ENCODE results near the gene PCDHB6.
"Not testable (repeated sequence)": the region's sequence is repeated elsewhere in the genome, so short reads cannot be mapped to it uniquely, and the experiment has no call there.

Gene PCDHB6

DNA sequence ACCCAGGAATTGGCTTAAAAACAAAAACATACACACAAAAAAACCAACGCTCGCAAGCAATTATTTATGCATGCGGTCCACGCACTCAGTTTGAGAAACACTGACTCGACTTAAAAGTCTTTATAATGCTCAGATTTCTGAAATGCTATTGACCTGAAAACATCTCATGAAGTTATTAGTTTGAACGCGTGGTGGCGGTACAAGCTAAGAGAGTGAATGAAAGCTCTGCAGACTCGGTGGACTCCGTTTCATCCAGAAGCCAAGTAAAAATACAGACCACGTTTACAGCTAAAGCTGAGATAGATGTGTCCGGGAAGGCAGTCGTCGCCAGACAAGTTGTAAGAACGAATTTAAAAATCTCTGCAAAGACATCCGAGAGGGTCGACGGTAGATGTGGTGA lies at the start of gene PCDHB6:
PCDHB6 (plus strand) TSS at position 246 of the 400 bp plus-strand sequence. CDS start 201 bp downstream, outside the sequence.
- DNase-seq: peak; percentile 9

DNA sequence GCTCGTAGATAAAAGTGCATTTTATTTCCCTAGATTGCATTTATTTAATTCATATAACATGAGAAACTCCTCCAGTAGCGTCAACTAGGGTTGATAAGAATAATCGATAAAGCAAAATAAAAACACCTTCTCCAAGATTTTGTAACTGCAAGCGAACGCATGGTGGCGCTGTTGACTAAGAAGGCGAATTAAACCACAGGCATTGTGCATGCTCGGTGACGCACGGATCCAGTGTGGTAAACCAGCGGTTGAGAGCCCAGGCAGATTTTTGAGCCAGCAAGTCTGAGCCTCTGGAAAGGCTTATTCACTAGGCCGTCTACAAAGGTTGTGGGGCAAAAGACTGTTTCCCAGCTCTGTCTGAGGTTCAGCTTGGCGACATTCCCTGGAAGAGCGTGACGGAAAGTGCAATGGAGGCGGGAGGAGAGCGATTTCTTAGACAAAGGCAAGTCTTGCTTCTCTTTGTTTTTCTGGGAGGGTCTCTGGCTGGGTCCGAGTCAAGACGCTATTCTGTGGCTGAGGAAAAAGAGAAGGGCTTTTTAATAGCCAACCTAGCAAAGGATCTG lies 49.5 kb upstream of the PCDHB6 start, which contains the start of gene PCDHB3:
PCDHB3 (plus strand) TSS at position 231 of the 563 bp plus-strand sequence; CDS start at position 408, 177 bp downstream.
- DNase-seq: peak; percentile 51

- no peak for DNase-seq
Measured at GRCh38 chr5:141101059-141101458, 48.8 kb upstream of the PCDHB6 start.

GRCh38 chr5:141102070-141102469 lies 47.8 kb upstream of the PCDHB6 start:
- not testable (repeated sequence) for DNase-seq

- DNase-seq: not testable (repeated sequence)
Measured at GRCh38 chr5:141102471-141102870, 47.4 kb upstream of the PCDHB6 start.

GRCh38 chr5:141105350-141105749 lies 44.5 kb upstream of the PCDHB6 start:
- no peak for DNase-seq

DNA sequence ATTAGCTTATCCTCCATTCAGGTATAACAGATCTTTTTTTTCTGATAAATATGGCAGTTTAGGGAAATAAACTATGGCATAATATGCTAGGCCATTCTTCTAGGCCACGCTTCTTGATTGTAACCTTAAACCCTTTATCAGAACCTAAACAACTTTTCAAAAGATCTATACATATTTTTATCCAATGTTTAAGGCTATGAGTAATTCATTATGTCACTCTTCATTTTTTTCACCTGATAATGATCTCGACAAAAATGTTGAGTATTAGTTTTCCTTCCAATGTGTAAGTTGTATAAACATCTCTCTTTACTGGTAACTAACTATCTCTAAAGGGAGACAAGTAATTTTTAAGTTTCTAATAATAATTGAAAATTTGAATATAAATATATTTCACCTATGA lies 30.6 kb upstream of the PCDHB6 start:
- DNase-seq: no peak

- no peak for DNase-seq
Measured at GRCh38 chr5:141121563-141121962, 28.3 kb upstream of the PCDHB6 start, which contains the start of gene PCDHB4. Gene PCDHB4, plus strand, starts transcription at chr5:141121818. Its CDS starts 181 bp downstream, at chr5:141121999.

GRCh38 chr5:141121985-141122384 lies 27.9 kb upstream of the PCDHB6 start:
- DNase-seq: no peak

- not testable (repeated sequence) for DNase-seq
Measured at GRCh38 chr5:141123396-141124135, 26.3 kb upstream of the PCDHB6 start.

DNA sequence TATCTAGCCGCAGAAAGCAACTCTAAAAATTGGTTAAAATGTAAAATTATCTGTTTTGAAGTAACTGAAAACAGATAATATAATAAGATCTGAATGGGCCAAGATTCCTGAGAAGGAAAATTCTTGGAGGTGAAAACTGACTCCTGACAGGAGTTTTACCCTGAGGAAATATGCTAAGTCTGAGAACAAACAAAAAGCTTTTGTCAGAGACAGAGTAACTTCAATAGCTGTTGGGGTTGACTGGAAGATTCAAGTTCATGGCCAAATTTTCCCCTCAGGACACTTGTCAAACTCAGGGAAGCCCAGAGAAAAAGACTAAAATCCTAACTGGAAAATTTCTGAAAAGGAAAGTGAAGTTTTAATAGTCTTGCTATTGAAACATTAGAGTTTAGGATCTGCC lies 22.6 kb upstream of the PCDHB6 start:
- no peak for DNase-seq

DNA sequence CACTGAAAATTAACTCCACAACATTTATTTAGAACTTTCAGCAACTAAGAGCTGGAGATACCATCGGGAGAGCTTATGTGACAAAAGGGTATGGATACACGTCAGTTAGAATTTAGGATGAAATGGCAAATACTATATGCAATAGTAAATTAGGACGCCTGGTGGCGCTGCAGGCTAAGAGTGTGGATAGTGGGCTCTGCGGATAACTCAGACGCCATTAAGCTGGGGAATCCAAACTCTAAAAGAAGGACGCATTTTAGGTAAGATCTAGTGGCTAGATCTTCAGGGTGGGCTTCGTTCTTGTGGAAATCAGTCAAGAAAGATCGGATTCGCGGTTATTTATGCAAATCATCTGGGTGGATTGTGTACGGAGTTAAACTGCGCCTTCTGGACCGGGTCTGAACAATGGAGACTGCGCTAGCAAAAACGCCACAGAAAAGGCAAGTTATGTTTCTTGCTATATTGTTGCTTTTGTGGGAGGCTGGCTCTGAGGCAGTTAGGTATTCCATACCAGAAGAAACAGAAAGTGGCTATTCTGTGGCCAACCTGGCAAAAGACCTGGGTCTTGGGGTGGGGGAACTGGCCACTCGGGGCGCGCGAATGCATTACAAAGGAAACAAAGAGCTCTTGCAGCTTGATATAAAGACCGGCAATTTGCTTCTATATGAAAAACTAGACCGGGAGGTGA lies 14.7 kb upstream of the PCDHB6 start, which contains the start of gene PCDHB5:
PCDHB5 (plus strand) TSS at position 177 of the 688 bp plus-strand sequence; CDS start at position 406, 229 bp downstream.
- DNase-seq: peak; percentile 37

GRCh38 chr5:141135718-141136266 lies 14.1 kb upstream of the PCDHB6 start:
- DNase-seq: no peak

- not testable (repeated sequence) for DNase-seq
Measured at GRCh38 chr5:141137346-141137745, 12.5 kb upstream of the PCDHB6 start.

DNA sequence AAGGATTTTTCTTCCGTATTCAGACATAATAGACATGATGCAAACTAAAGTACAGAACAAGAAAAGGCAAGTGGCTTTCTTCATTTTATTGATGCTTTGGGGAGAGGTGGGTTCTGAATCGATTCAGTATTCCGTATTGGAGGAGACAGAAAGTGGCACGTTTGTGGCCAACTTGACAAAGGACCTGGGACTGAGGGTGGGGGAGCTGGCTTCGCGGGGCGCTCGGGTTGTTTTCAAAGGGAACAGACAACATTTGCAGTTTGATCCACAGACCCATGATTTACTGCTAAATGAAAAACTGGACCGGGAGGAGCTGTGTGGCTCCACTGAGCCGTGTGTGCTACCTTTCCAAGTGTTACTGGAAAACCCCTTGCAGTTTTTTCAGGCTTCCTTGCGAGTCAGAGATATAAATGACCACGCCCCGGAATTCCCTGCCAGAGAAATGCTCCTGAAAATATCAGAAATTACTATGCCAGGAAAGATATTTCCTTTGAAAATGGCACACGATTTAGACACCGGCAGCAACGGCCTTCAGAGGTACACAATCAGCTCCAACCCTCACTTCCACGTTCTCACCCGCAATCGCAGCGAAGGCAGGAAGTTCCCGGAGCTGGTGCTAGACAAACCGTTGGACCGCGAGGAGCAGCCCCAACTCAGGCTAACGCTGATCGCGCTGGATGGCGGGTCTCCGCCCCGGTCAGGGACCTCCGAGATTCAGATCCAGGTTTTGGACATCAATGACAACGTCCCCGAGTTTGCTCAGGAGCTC lies 551 bp downstream of the PCDHB6 start:
- no peak for DNase-seq

DNA sequence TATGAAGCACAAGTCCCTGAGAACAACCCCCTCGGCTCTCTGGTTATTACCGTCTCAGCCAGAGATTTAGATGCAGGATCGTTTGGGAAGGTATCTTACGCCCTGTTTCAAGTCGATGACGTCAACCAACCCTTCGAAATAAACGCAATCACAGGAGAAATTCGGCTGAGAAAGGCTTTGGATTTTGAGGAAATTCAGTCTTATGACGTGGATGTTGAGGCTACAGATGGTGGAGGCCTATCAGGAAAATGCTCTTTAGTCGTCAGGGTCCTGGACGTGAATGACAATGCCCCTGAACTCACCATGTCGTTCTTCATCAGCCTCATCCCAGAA lies 1.1 kb downstream of the PCDHB6 start:
- no peak for DNase-seq

DNA sequence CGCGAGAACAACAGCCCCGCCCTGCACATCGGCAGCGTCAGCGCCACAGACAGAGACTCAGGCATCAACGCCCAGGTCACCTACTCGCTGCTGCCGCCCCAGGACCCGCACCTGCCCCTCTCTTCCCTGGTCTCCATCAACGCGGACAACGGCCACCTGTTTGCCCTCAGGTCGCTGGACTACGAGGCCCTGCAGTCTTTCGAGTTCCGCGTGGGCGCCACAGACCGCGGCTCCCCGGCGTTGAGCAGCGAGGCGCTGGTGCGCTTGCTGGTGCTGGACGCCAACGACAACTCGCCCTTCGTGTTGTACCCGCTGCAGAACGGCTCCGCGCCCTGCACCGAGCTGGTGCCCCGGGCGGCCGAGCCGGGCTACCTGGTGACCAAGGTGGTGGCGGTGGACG lies 1.8 kb downstream of the PCDHB6 start:
- DNase-seq: not testable (repeated sequence)

GRCh38 chr5:141152096-141152495 lies 2.2 kb downstream of the PCDHB6 start:
- not testable (repeated sequence) for DNase-seq

DNA sequence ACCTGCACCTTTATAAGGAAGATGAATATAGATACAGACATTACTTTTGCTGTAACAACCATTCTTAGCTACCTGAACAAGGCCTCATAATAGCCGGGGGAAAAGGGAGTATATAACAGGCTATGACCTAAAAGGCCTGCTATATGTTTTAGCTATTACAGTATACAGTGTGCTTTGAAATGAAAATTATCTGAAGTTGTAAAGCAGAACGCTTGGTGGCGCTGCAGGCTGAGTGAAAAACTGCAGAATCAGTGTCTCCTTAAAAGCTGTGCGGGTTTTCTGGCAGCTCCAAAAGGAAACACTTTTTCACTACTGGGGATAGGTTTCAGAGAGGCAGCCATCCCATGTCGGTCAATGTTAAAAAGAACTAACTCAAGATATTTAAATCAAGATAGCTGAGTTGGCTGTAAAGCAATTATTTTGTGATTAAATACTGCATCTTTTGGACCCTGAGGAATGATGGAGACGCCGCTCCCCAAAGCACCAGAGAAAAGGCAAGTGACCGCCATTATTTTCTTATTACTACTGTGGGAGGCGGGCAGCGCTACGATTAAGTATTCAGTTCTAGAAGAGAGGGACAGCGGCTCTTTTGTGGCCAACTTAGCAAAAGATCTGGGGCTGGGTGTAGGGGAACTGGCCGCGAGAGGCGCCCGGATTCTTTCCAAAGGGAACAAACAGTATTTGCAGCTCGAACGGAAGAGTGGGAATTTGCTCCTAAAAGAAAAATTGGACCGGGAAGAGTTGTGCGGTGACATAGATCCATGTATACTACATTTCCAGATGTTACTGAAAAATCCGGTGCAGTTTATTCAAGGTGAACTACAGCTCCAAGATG lies 5.9 kb downstream of the PCDHB6 start:
- no peak for DNase-seq

DNA sequence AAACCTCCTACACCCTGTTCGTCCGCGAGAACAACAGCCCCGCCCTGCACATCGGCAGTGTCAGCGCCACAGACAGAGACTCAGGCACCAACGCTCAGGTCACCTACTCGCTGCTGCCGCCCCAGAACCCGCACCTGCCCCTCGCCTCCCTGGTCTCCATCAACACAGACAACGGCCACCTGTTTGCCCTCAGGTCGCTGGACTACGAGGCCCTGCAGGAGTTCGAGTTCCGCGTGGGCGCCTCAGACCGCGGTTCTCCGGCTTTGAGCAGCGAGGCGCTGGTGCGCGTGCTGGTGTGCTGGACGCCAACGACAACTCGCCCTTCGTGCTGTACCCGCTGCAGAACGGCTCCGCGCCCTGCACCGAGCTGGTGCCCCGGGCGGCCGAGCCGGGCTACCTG lies 7.5 kb downstream of the PCDHB6 start:
- not testable (repeated sequence) for DNase-seq

DNA sequence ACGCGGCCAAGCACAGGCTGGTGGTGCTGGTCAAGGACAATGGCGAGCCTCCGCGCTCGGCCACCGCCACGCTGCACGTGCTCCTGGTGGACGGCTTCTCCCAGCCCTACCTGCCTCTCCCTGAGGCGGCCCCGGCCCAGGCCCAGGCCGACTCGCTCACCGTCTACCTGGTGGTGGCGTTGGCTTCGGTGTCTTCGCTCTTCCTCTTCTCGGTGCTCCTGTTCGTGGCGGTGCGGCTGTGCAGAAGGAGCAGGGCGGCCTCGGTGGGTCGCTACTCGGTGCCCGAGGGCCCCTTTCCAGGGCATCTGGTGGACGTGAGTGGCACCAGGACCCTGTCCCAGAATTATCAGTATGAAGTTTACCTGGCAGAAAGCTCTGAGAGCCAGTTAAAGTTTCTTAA lies 8.0 kb downstream of the PCDHB6 start:
- not testable (repeated sequence) for DNase-seq
